DMS79 (cell line): ENCODE measurements around the gene KCNQ1.

Source experiments
- DNase-seq: peaks from one replicate; lab custom pipeline; 2025; lab: John Stamatoyannopoulos, UW

Gene KCNQ1

GRCh38 chr11:2649848-2650247 is 205.0 kb downstream of the KCNQ1 start:
- no peak for DNase-seq

GRCh38 chr11:2650343-2650867 is 205.6 kb downstream of the KCNQ1 start:
- no peak for DNase-seq

- DNase-seq, result no peak
Measured at GRCh38 chr11:2651054-2651617, 206.3 kb downstream of the KCNQ1 start.

GRCh38 chr11:2651826-2652271 is 207.0 kb downstream of the KCNQ1 start:
- DNase-seq, result no peak

- DNase-seq, result no peak
Measured at GRCh38 chr11:2652333-2653197, 207.8 kb downstream of the KCNQ1 start.

- no peak for DNase-seq
Measured at GRCh38 chr11:2653198-2653551, 208.4 kb downstream of the KCNQ1 start.

GRCh38 chr11:2653930-2654739 is 209.3 kb downstream of the KCNQ1 start:
- no peak for DNase-seq

- DNase-seq, result no peak
Measured at GRCh38 chr11:2655016-2655719, 210.4 kb downstream of the KCNQ1 start.

GRCh38 chr11:2655834-2656622 is 211.2 kb downstream of the KCNQ1 start:
- no peak for DNase-seq

GRCh38 chr11:2656859-2657258 is 212.1 kb downstream of the KCNQ1 start:
- DNase-seq, result no peak

- no peak for DNase-seq
Measured at GRCh38 chr11:2657697-2658284, 213.0 kb downstream of the KCNQ1 start.

GRCh38 chr11:2660357-2660939 is 215.6 kb downstream of the KCNQ1 start:
- DNase-seq, result no peak

- DNase-seq, result no peak
Measured at GRCh38 chr11:2661173-2662023, 216.6 kb downstream of the KCNQ1 start.

GRCh38 chr11:2662024-2662312 is 217.2 kb downstream of the KCNQ1 start:
- no peak for DNase-seq

GRCh38 chr11:2662430-2663299 is 217.9 kb downstream of the KCNQ1 start:
- no peak for DNase-seq

- no peak for DNase-seq
Measured at GRCh38 chr11:2663506-2663905, 218.7 kb downstream of the KCNQ1 start.

GRCh38 chr11:2663915-2664314 is 219.1 kb downstream of the KCNQ1 start:
- no peak for DNase-seq

GRCh38 chr11:2664376-2664775 is 219.6 kb downstream of the KCNQ1 start:
- no peak for DNase-seq
